Measurements from ENCODE around the gene CADM2.

- TF ChIP-seq, protein P1, sequence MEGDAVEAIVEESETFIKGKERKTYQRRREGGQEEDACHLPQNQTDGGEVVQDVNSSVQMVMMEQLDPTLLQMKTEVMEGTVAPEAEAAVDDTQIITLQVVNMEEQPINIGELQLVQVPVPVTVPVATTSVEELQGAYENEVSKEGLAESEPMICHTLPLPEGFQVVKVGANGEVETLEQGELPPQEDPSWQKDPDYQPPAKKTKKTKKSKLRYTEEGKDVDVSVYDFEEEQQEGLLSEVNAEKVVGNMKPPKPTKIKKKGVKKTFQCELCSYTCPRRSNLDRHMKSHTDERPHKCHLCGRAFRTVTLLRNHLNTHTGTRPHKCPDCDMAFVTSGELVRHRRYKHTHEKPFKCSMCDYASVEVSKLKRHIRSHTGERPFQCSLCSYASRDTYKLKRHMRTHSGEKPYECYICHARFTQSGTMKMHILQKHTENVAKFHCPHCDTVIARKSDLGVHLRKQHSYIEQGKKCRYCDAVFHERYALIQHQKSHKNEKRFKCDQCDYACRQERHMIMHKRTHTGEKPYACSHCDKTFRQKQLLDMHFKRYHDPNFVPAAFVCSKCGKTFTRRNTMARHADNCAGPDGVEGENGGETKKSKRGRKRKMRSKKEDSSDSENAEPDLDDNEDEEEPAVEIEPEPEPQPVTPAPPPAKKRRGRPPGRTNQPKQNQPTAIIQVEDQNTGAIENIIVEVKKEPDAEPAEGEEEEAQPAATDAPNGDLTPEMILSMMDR (IDR thresholded peaks at IDR 0.05), result no peak
- TF ChIP-seq POLR2AphosphoS5 (IDR thresholded peaks at IDR 0.05), result no peak
- TF ChIP-seq POLR2A (IDR thresholded peaks at IDR 0.05; ENCODE audit: low read depth), result no peak
- TF ChIP-seq EP300 (IDR thresholded peaks at IDR 0.05), result no peak
Measured at GRCh38 chr3:85337895-85338294, 379.1 kb downstream of the CADM2 start.
